ENCODE results near the gene PARS2. TPM values are rescaled to one million over a fixed set of nuclear protein-coding genes. Genes with fewer than 3 reads are reported as not detected.

The PARS2 gene
- polyA plus RNA-seq, 2 of the 4 experiments (the other 2 are of a cell fraction), result 2.3 to 2.9 TPM

- ATAC-seq (no peak), FAIRE-seq (no peak), DNase-seq (ENCODE audit: low read depth in 1 of 2, low spot score in 1 of 2) (no peak)
- TF ChIP-seq, protein P1, sequence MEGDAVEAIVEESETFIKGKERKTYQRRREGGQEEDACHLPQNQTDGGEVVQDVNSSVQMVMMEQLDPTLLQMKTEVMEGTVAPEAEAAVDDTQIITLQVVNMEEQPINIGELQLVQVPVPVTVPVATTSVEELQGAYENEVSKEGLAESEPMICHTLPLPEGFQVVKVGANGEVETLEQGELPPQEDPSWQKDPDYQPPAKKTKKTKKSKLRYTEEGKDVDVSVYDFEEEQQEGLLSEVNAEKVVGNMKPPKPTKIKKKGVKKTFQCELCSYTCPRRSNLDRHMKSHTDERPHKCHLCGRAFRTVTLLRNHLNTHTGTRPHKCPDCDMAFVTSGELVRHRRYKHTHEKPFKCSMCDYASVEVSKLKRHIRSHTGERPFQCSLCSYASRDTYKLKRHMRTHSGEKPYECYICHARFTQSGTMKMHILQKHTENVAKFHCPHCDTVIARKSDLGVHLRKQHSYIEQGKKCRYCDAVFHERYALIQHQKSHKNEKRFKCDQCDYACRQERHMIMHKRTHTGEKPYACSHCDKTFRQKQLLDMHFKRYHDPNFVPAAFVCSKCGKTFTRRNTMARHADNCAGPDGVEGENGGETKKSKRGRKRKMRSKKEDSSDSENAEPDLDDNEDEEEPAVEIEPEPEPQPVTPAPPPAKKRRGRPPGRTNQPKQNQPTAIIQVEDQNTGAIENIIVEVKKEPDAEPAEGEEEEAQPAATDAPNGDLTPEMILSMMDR (IDR thresholded peaks at IDR 0.05), result no peak
- TF ChIP-seq REST (IDR thresholded peaks at IDR 0.05) (no peak), ZFP36 (IDR thresholded peaks at IDR 0.05; ENCODE audit: borderline replicate concordance, partially characterized antibody) (no peak), JUN (IDR thresholded peaks at IDR 0.05) (no peak), CEBPB (IDR thresholded peaks at IDR 0.05) (no peak), ELK1 (IDR thresholded peaks at IDR 0.05; ENCODE audit: low read depth, low read length) (no peak), JUNB (IDR thresholded peaks at IDR 0.05) (no peak), MAX (IDR thresholded peaks at IDR 0.05) (no peak), NR3C1 (IDR thresholded peaks at IDR 0.05) (no peak)
- TF ChIP-seq, protein P2, sequence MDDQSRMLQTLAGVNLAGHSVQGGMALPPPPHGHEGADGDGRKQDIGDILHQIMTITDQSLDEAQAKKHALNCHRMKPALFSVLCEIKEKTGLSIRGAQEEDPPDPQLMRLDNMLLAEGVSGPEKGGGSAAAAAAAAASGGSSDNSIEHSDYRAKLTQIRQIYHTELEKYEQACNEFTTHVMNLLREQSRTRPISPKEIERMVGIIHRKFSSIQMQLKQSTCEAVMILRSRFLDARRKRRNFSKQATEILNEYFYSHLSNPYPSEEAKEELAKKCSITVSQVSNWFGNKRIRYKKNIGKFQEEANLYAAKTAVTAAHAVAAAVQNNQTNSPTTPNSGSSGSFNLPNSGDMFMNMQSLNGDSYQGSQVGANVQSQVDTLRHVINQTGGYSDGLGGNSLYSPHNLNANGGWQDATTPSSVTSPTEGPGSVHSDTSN (IDR thresholded peaks at IDR 0.05), result no peak
- 83% methylated on average over 2 of the region's 2 CpGs for WGBS (ENCODE audit: missing lambda C conversion rate)
- Histone ChIP-seq H3K4me2 (no peak overlapping the region), H3K9me3 (no peaks in the 10 kb centered on the region), H3K4me3 (no peak overlapping the region), H3K4me1 (no peaks in the 10 kb centered on the region), H3K27ac (no peak overlapping the region)
- POLR2A ChIA-PET, result no interaction called here
- CTCF ChIA-PET, result no interaction called here
These were observed 19.7 kb upstream of the PARS2 start for GRCh38 chr1:54784066-54784465.

- TF ChIP-seq JUNB (IDR thresholded peaks at IDR 0.05), result no peak
- no peak for TF ChIP-seq HOXB5 (CRISPR knock-in tag; IDR thresholded peaks at IDR 0.05)
- TF ChIP-seq MAFK (IDR thresholded peaks at IDR 0.05; ENCODE audit: partially characterized antibody), result no peak
- TF ChIP-seq CBX8 (IDR thresholded peaks at IDR 0.05), result no peak
- no peak for TF ChIP-seq EP300 (IDR thresholded peaks at IDR 0.05)
- TF ChIP-seq ZFP36 (IDR thresholded peaks at IDR 0.05; ENCODE audit: borderline replicate concordance, partially characterized antibody), result no peak
- no peak for TF ChIP-seq RFX5 (IDR thresholded peaks at IDR 0.05)
- no peak for TF ChIP-seq ZC3H11A (IDR thresholded peaks at IDR 0.05)
- TF ChIP-seq MYC (IDR thresholded peaks at IDR 0.05; ENCODE audit: borderline replicate concordance, low read length), result no peak
- TF ChIP-seq MAX (IDR thresholded peaks at IDR 0.05), result no peak
- TF ChIP-seq SMC3 (IDR thresholded peaks at IDR 0.05), result no peak
- no peak for TF ChIP-seq NR3C1 (IDR thresholded peaks at IDR 0.05)
- no peak for TF ChIP-seq REST (IDR thresholded peaks at IDR 0.05)
- no peak for TF ChIP-seq RAD21 (conservative IDR thresholded peaks at IDR 0.05 in 1 of 2, IDR thresholded peaks at IDR 0.05 in 1 of 2)
- no peak for TF ChIP-seq RNF2 (IDR thresholded peaks at IDR 0.05; ENCODE audit: borderline replicate concordance, low read depth)
- no peak for FAIRE-seq
- Histone ChIP-seq H3K4me3 (no peak overlapping the region), H3K27ac (no peak overlapping the region), H3K9me3 (no peaks in the 10 kb centered on the region), H3K4me2 (no peak overlapping the region), H3K4me1 (no peaks in the 10 kb centered on the region)
- CTCF ChIA-PET, result no interaction called here
- ATAC-seq, result no peak
- no peak for DNase-seq (ENCODE audit: low read depth in 1 of 2, low spot score in 1 of 2)
- 25% methylated on average over 2 of the region's 2 CpGs for WGBS (ENCODE audit: missing lambda C conversion rate)
- POLR2A ChIA-PET, result no interaction called here
These were observed 18.3 kb upstream of the PARS2 start for GRCh38 chr1:54782588-54782987.

All from A549 (cell line).